ENCODE data around the gene INPP1.

INPP1 gene

DNA sequence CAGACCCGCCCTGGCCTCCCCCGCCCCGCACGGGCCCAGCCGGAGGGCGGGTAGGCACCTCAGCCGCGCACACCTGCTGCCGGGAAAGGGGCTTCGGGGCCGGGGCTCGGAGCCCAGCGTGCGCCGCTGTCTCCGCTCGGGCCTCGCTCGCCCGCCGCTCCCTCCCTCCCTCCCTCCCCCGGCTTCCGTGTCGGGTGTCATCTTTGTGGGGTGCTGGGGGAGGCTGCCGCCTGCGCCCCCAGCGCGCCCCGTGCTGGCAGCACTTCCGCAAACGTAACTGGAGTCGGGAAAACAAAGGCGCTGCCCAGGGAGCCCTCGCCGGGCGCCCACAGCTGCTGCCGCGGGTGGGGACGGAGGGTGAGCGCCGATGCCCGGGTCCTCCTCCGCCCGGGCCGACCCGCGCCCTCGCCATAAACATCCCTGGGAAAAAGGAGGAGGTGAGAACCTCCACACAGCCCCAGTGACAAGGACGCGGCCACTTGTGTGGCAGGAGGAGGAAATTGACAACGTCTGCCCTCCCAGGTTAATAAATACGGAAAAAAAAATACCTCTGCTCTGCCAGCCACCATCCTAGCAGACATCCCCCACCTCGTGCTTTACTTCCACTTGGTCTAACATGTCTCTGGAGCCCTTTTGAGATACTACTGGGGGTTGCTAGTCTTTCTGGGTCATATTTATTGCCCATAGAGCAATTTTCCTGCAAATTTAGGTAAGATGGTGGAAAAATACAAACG, 65.3 kb downstream of the INPP1 start:
- no peak for DNase-seq (ENCODE audit: low read depth)

DNA sequence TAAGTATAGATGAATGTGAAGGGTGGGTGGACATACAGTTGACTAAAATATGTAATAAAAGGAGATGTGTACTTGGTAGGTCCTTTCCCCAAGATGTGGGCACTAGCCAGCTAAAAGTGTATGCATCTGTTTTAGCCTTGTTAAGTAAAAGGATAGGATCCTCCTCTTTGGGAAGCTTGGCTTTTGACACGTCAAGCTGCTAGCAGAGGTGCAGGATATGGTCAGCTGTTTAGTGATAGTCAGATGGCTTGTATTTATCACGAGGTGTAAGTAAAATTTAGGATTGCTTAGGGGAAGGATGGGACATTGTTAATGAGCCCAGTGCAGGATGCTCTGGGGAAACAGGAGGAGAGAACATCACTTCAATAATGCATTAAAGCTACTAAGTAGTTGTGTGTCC, 66.2 kb downstream of the INPP1 start:
- no peak for DNase-seq (ENCODE audit: low read depth)

DNA sequence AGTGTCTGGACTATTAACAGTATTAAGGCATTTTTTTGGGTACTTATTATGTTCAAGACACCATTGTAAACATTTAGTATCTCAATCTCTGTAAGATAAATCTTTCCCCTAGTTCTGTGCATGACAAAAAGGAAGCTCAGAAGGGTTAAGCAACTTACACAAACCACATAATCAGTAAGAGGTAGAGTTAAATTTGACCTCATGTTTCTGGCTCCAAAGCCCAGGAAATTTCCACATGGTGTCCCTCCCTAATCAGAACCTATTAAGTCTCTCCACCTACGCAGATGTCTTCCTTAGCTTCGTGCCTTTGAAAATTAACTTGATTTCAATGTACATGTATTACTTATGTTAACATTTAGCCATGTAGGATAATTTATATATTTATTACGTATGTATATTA, 66.8 kb downstream of the INPP1 start:
- DNase-seq (ENCODE audit: low read depth), result no peak

DNA sequence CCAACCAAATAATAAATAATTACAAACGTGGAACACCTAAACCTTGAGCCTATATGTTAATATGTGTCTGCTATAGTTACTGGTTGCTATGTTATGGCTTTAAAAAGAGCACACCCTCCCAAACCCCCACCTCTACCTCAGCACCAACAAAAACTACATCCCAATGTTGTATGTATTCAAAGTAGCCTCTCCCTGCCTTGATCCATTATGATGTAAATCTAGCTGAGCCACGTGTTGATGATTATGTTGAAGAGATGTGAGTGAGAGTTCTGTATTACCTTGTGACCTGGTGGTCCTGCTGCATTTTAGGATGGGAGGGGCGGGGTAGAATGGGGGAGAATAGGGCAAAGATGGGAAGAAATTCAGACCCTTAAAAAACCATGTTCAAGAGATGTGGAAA, 69.6 kb downstream of the INPP1 start:
- no peak for DNase-seq (ENCODE audit: low read depth)

DNA sequence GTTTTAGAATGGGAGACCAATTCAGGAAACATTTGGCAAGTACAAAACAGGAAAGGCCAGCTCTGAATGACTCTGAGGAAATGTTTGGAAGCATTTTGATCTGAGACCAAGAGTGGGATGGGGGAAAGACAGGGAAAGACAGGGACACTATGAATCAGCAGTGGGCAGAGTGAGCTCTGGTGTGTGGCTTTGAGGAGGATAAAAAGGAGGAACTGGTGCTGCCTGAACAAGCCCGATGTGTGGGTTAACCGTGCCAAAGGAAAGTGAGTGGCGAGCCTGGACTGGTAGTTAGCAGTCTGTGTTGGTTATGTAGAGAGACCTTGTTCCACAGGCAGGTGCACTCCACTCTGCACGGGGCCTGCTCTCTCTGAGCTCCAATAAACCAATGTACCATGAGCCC, 70.0 kb downstream of the INPP1 start:
- DNase-seq (ENCODE audit: low read depth), result no peak

DNA sequence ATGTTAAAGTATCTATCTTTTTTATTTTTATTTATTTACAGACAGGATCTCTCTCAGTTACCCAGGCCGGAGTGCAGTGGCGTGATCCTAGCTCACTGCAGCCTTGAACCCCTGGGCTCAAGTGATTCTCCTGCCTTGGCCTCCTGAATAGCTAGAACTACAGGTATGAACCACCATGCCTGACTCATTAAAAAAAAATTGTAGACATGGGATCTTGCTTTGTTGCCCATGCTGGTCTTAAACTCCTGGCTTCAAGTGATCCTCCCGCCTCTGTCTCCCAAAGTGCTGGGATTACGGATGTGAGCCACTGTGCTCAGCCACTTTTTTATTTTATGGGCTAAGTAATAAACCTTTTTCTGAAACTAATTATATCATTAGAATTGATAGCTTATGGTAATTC, 71.9 kb downstream of the INPP1 start:
- no peak for DNase-seq (ENCODE audit: low read depth)

DNA sequence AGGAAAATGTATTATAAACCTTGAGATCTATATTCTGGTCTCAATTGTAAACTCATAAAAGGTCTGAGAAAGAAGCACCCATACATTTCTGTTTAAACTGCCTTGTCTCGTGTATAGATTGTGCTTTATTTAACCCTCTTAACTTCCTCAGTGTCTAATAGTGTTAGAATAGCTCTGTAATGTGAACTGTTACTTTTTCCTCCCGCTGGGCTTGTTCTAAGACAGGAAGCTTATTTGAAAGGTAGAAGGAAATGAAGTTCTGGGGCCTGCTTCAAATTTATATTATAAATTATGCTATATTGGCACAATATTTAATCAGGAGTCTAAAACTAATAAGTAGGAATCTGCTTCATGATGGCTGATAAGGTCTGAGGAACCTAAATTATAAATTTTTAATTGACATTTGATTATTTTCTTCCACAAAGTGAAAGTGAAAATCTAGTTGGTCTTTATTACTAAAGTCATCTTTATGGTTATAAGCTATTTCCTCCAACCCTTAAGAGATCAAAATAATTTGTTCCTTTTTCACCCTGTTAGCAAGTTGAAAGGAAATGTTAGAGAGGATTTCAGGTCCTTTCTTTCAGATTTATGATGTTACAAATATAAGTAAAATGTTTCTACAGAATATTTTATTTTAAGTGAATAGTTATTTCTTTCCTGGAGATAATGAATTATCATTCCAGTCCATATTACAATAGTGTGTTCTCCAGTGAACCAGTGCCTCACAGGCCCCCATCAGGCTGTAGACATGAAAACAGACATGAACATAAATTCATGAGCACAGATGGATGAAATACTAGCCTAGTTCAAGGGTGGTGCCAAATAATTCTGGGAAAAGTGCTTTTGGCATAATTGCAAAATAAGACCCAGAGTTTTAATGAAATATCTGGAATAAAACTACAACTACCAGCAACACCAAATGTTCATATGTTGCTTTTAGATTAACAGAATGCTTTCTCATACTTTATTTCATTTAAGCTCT, 72.7 kb downstream of the INPP1 start:
- DNase-seq (ENCODE audit: low read depth), result no peak

DNA sequence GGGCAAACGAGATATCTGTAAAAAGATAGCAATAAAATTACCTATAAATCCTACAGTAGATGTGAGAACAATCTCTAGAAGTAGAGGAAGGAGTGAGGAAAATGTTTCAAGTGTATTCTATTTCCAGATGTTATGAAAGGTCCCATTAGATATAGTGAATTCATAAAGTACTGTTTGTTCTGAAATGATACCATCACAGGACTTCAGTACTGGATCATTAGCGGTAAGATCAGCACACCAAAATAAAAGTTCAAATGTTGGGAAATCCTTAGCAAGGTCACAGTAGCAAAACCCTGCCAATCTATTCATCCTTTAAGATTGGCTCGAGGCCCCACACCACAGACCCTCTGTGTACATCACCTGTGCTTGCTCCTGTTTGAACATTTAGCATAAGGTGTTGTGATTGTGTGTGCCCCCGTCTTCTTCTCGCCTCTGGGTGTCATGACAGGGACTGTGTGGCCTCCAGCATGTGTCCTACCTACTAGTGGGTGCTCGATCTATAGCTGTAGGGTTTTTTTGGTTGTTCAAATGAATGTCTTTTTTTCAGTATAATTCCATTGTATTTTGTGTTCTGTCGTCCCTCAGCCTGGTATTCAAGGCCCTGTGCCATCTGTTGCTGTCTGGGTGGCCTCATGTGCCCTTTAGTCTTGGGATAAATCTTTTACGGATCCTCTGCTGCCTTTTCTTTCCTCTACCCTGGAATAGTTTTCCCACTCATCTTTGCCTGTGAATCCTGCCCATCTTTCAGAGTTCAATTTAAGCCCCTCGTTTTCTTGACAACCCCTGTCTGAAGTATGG, 73.9 kb downstream of the INPP1 start:
- DNase-seq (ENCODE audit: low read depth), result no peak

DNA sequence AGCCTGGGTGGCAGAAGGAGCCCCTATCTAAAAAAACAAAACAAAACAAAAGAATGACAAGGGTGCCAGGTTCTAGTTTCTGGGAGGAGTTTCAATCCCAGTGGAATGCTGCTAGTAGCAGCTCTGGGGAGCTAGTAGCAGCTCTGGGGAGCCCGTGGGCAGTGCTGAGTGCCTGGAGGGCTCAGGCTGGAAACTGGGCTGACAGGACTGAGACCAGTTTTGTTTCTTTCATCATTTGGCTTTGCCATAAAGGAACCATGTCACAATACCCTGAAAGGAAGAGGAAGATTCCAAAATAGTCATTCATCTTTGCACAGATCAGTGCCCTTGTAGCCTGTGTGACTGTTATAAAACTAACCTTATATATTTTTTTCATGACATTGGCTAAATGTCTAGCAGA, 75.3 kb downstream of the INPP1 start:
- DNase-seq (ENCODE audit: low read depth), result no peak

DNA sequence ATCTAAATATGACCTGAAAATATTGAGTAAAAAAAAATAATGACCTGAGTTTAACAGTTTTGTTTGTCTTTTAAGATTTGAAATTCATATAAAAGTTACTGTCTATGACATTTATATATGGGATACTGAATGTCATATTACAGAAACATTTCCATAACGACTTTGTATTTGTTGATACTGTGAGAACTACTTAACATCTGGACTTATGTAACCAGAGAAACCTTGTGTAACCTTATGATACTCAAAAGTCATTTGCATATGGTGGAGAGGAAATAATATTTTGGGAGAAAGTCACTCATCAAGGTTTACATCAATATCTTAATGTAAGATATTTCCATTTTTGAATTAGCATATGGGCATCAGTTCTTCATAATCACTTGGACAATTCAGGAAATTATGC, 77.4 kb downstream of the INPP1 start:
- DNase-seq (ENCODE audit: low read depth), result no peak
